8988T (cell line): ENCODE results near the gene BST1.

Experiments
- DNase-seq: peaks from one replicate; pipeline ENCODE4 v3.0.0; 2011

BST1 gene

GRCh38 chr4:15702941-15703403, at the start of gene BST1:
BST1 (plus strand) TSS chr4:15703065; CDS start chr4:15703145, 80 bp downstream.
- DNase-seq, result peak; percentile 27

GRCh38 chr4:15653420-15653819, 49.4 kb upstream of the BST1 start:
- DNase-seq, result no peak

GRCh38 chr4:15653864-15654592, 48.8 kb upstream of the BST1 start:
- no peak for DNase-seq

GRCh38 chr4:15654593-15655222, 48.2 kb upstream of the BST1 start:
- no peak for DNase-seq

GRCh38 chr4:15655223-15656037, 47.4 kb upstream of the BST1 start, which contains the start of gene FBXL5:
FBXL5 (minus strand) TSS chr4:15655357; CDS start chr4:15655287, 70 bp downstream.
- DNase-seq, result peak; percentile 90

- DNase-seq, result no peak
These were observed 46.8 kb upstream of the BST1 start for GRCh38 chr4:15656038-15656470.

- no peak for DNase-seq
These were observed 45.5 kb upstream of the BST1 start for GRCh38 chr4:15657366-15657765.

- DNase-seq, result no peak
These were observed 44.6 kb upstream of the BST1 start for GRCh38 chr4:15658136-15658770.

- no peak for DNase-seq
These were observed 44.1 kb upstream of the BST1 start for GRCh38 chr4:15658781-15659180.

GRCh38 chr4:15659768-15660570, 42.9 kb upstream of the BST1 start:
- no peak for DNase-seq

GRCh38 chr4:15665753-15666365, 37.0 kb upstream of the BST1 start:
- DNase-seq, result no peak

- no peak for DNase-seq
These were observed 35.9 kb upstream of the BST1 start for GRCh38 chr4:15667006-15667405.

- DNase-seq, result no peak
These were observed 34.1 kb upstream of the BST1 start for GRCh38 chr4:15668566-15669435.

- DNase-seq, result no peak
These were observed 32.3 kb upstream of the BST1 start for GRCh38 chr4:15670576-15670975.

- no peak for DNase-seq
These were observed 30.8 kb upstream of the BST1 start for GRCh38 chr4:15672101-15672500.

- DNase-seq, result no peak
These were observed 29.5 kb upstream of the BST1 start for GRCh38 chr4:15673337-15673736.

GRCh38 chr4:15674046-15674445, 28.8 kb upstream of the BST1 start:
- DNase-seq, result no peak

GRCh38 chr4:15674926-15675325, 27.9 kb upstream of the BST1 start:
- DNase-seq, result no peak

- no peak for DNase-seq
These were observed 27.5 kb upstream of the BST1 start for GRCh38 chr4:15675356-15675755.

GRCh38 chr4:15676039-15676438, 26.8 kb upstream of the BST1 start:
- DNase-seq, result no peak

GRCh38 chr4:15676899-15677298, 26.0 kb upstream of the BST1 start:
- DNase-seq, result no peak
